B cell (primary cell): Measurements from ENCODE around the gene JARID2. TPM values are rescaled to one million over a fixed set of nuclear protein-coding genes. Genes with fewer than 3 reads are reported as not detected.
A peak's percentile ranks its signal among the peaks of the same experiment; 100 is the strongest.

ENCODE experiments used
- ATAC-seq: fragments of 200-7000 bp; cut with Tn5 transposase; one replicate; pipeline ENCODE4 v1.10.0; 2021; ENCODE audit warnings: low read depth, mild to moderate bottlenecking, moderate number of reproducible peaks, moderate library complexity
- CTCF ChIA-PET: fragments of 350-600 bp; sonication (Branson Sonifier 250); formaldehyde crosslinking; loops from one replicate; lab custom pipeline; 2021; ENCODE audit warnings: antibody characterized with exemption, inconsistent platforms; lab: Charles Lee
- POLR2A ChIA-PET: fragments of 350-600 bp; sonication (Branson Sonifier 250); formaldehyde crosslinking; loops from one replicate; lab custom pipeline; 2021; ENCODE audit warnings: antibody characterized with exemption; lab: Charles Lee
- DNase-seq: peaks from one replicate; pipeline ENCODE4 v3.0.0; 2013
- H2AFZ ChIP-seq: 2 replicates; pipeline ENCODE4 v1.6.1; 2012; ENCODE audit warnings: mild to moderate bottlenecking, low read depth, low read length; ENCODE audit not compliant: insufficient read depth, poor library complexity, severe bottlenecking
- H3K27ac ChIP-seq, 2 donors: 1 replicate in 1 of 2; 2 replicates in 1 of 2; pipeline ENCODE4 v1.5.1; 2012 to 2013; ENCODE audit warnings: low read length in 2 of 2, mild to moderate bottlenecking in 2 of 2, moderate library complexity in 1 of 2
- H3K27me3 ChIP-seq, 4 experiments: fragments of 200-600 bp in 1 of 4; sonication (generic) in 1 of 4; replicated peaks in 1 of 4; 1 replicate in 2 of 4; 2 replicates in 2 of 4; pipeline versions ENCODE4 v1.6.1 to v1.7.0; 2013 to 2016; ENCODE audit warnings: low read length in 3 of 4, mild to moderate bottlenecking in 2 of 4, mixed read lengths in 1 of 4, moderate library complexity in 1 of 4; ENCODE audit not compliant: insufficient read depth in 4 of 4, control insufficient read depth in 3 of 4; ENCODE audit errors: control extremely low read depth in 1 of 4
- H3K36me3 ChIP-seq, 2 experiments: replicated peaks in 1 of 2; 1 replicate in 1 of 2; 2 replicates in 1 of 2; pipeline versions ENCODE4 v1.6.1 to v1.7.1; 2013; ENCODE audit warnings: low read length in 1 of 2; ENCODE audit not compliant: insufficient read depth in 2 of 2, control insufficient read depth in 1 of 2; ENCODE audit errors: control extremely low read depth in 1 of 2, extremely low read depth in 1 of 2
- H3K4me1 ChIP-seq, 2 donors: fragments of 200-600 bp in 1 of 2; sonication (generic) in 1 of 2; 1 replicate in 1 of 2; 2 replicates in 1 of 2; pipeline versions ENCODE4 v1.5.1 to v1.6.1; 2013 to 2017; ENCODE audit warnings: low read length in 2 of 2; ENCODE audit not compliant: control insufficient read depth in 2 of 2, insufficient read depth in 2 of 2
- H3K4me2 ChIP-seq: replicated peaks from 2 replicates; pipeline ENCODE3; 2012; ENCODE audit warnings: mild to moderate bottlenecking, low read depth, low read length; ENCODE audit not compliant: poor library complexity, severe bottlenecking
- H3K4me3 ChIP-seq, 5 experiments: fragments of 200-600 bp in 1 of 5; sonication (generic) in 1 of 5; 1 replicate in 3 of 5; 2 replicates in 2 of 5; pipeline versions ENCODE4 v1.5.1 to v1.7.0; 2011 to 2016; ENCODE audit warnings: low read length in 4 of 5, mild to moderate bottlenecking in 4 of 5, low read depth in 2 of 5, control low read depth in 1 of 5, moderate library complexity in 1 of 5; ENCODE audit not compliant: insufficient read depth in 1 of 5; ENCODE audit errors: control extremely low read depth in 1 of 5, extremely low read depth in 1 of 5
- H3K79me2 ChIP-seq: fragments of 200-600 bp; sonication (generic); one replicate; pipeline ENCODE4 v1.6.0; 2016; ENCODE audit warnings: low read length; ENCODE audit not compliant: control insufficient read depth, insufficient read depth
- H3K9ac ChIP-seq: fragments of 200-600 bp; sonication (generic); 2 replicates; pipeline ENCODE4 v1.6.1; 2017; ENCODE audit warnings: mild to moderate bottlenecking, low read length, moderate library complexity
- H3K9me3 ChIP-seq, 3 donors: one replicate each; pipeline versions ENCODE4 v1.6.1 to v1.7.1; 2013; ENCODE audit warnings: low read length in 2 of 3; ENCODE audit not compliant: control insufficient read depth in 2 of 3, insufficient read depth in 1 of 3; ENCODE audit errors: control extremely low read depth in 1 of 3
- H4K20me1 ChIP-seq: 2 replicates; pipeline ENCODE4 v1.6.0; 2012; ENCODE audit warnings: mild to moderate bottlenecking, low read length; ENCODE audit not compliant: insufficient read depth, control insufficient read depth, poor library complexity, severe bottlenecking
- H3K27ac Mint-ChIP-seq: one replicate; pipeline ENCODE4 v1.8.0; 2021; ENCODE audit warnings: mixed read lengths
- H3K27me3 Mint-ChIP-seq: one replicate; pipeline ENCODE4 v1.8.0; 2021; ENCODE audit warnings: mixed read lengths
- H3K4me1 Mint-ChIP-seq: one replicate; pipeline ENCODE4 v1.8.0; 2021; ENCODE audit warnings: mixed read lengths
- H3K4me3 Mint-ChIP-seq: one replicate; pipeline ENCODE4 v1.8.0; 2021; ENCODE audit warnings: mixed read lengths
- H3K9me3 Mint-ChIP-seq: one replicate; pipeline ENCODE4 v1.8.0; 2022; ENCODE audit warnings: mixed read lengths; ENCODE audit not compliant: insufficient read depth
- EZH2 ChIP-seq: IDR thresholded peaks from 2 replicates; pipeline ENCODE4 v1.6.1; 2012; ENCODE audit warnings: borderline replicate concordance, low read depth, mild to moderate bottlenecking, moderate library complexity, low read length; ENCODE audit not compliant: insufficient read depth, poor library complexity, severe bottlenecking
- WGBS: methylation state at CpG from one replicate; pipeline ENCODE4 v1.1.5; 2013; ENCODE audit warnings: missing lambda C conversion rate; ENCODE audit not compliant: insufficient coverage; 5-methylcytosine and 5-hydroxymethylcytosine counted together
- intact Hi-C: fragments of 100-400 bp; cut with micrococcal nuclease; formaldehyde crosslinking; loops from one replicate; pipeline ENCODE4 v1.10.0; 2022
- polyA plus RNA-seq: library from polyadenylated mRNA; depleted of rRNA; stranded (reverse); fragments of >200 nt; gene quantifications from 2 replicates; pipeline ENCODE4 v1.2.3, GENCODE V29; 2012
- total RNA-seq, 2 donors: library from RNA; stranded (reverse); fragments of 120-200 nt in 1 of 2; gene quantifications; 1 replicate in 1 of 2; 2 replicates in 1 of 2; pipeline versions ENCODE4 v1.2.3 to v1.2.4, GENCODE V29; 2013 to 2022
- TF ChIP-seq, protein P1 (sequence below): fragments of 200-600 bp; IDR thresholded peaks from one replicate; pipeline ENCODE4 v1.8.0; 2022; ENCODE audit warnings: antibody characterized with exemption, mild to moderate bottlenecking

The JARID2 gene
- total and polyA plus RNA-seq, 2 donors (not counting 1 experiment from before 2014, with no cell fraction given): 11.0 to 58.1 TPM

GRCh38 chr6:15312500-15312899, 66.6 kb downstream of the JARID2 start:
- ATAC-seq (peak; percentile 28), DNase-seq (no peak)
- no peak for TF ChIP-seq EZH2
- TF ChIP-seq, protein P1, sequence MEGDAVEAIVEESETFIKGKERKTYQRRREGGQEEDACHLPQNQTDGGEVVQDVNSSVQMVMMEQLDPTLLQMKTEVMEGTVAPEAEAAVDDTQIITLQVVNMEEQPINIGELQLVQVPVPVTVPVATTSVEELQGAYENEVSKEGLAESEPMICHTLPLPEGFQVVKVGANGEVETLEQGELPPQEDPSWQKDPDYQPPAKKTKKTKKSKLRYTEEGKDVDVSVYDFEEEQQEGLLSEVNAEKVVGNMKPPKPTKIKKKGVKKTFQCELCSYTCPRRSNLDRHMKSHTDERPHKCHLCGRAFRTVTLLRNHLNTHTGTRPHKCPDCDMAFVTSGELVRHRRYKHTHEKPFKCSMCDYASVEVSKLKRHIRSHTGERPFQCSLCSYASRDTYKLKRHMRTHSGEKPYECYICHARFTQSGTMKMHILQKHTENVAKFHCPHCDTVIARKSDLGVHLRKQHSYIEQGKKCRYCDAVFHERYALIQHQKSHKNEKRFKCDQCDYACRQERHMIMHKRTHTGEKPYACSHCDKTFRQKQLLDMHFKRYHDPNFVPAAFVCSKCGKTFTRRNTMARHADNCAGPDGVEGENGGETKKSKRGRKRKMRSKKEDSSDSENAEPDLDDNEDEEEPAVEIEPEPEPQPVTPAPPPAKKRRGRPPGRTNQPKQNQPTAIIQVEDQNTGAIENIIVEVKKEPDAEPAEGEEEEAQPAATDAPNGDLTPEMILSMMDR: no peak
- no peak overlapping the region for H2AFZ ChIP-seq
- H3K4me2 ChIP-seq: peak overlapping the region; percentile 65
- H3K9me3 ChIP-seq: no peaks in the 10 kb centered on the region
- H3K79me2 ChIP-seq: peaks cover 99% of the 10 kb centered on the region
- no peaks in the 10 kb centered on the region for H3K27me3 ChIP-seq
- H4K20me1 ChIP-seq: peaks cover 88% of the 10 kb centered on the region
- Mint-ChIP-seq H3K9me3 (no peaks in the 10 kb centered on the region), H3K27ac (peak overlapping the region; percentile 50), H3K4me3 (peak overlapping the region; percentile 69), H3K27me3 (no peaks in the 10 kb centered on the region), H3K4me1 (peaks cover 84% of the 10 kb centered on the region)
- intact Hi-C loops: no loop called here
- POLR2A ChIA-PET: no interaction called here
- H3K27ac ChIP-seq: no peak overlapping the region
- WGBS: 10% methylated on average over 1 of the region's 3 CpGs
- CTCF ChIA-PET: no interaction called here
- H3K9ac ChIP-seq: peak overlapping the region; percentile 24
- no peaks in the 10 kb centered on the region for H3K36me3 ChIP-seq
- H3K4me1 ChIP-seq: peaks cover 61 to 71% of the 10 kb centered on the region in 2 donors
- peak overlapping the region in 1 of 5 experiments; percentile 39 for H3K4me3 ChIP-seq

- H3K4me2 ChIP-seq: peak overlapping the region; percentile 65
- Mint-ChIP-seq H3K9me3 (no peaks in the 10 kb centered on the region), H3K27ac (peak overlapping the region; percentile 29), H3K4me1 (peaks cover 84% of the 10 kb centered on the region), H3K4me3 (peak overlapping the region; percentile 69), H3K27me3 (no peaks in the 10 kb centered on the region)
- H3K4me3 ChIP-seq: peak overlapping the region in 3 of 5 experiments; percentile 0 to 39 (median 18)
- H3K36me3 ChIP-seq: no peaks in the 10 kb centered on the region
- H3K4me1 ChIP-seq: peaks cover 59 to 69% of the 10 kb centered on the region in 2 donors
- H3K9ac ChIP-seq: peak overlapping the region; percentile 24
- TF ChIP-seq, protein P1: no peak
- no peak for TF ChIP-seq EZH2
- peaks cover 99% of the 10 kb centered on the region for H3K79me2 ChIP-seq
- WGBS: 6% methylated on average over 5 of the region's 5 CpGs
- ChIA-PET POLR2A (no interaction called here), CTCF (no interaction called here)
- H2AFZ ChIP-seq: no peak overlapping the region
- H3K27ac ChIP-seq: peak overlapping the region in 1 of 2 donors; percentile 42
- peaks cover 87% of the 10 kb centered on the region for H4K20me1 ChIP-seq
- intact Hi-C loops: no loop called here
- no peaks in the 10 kb centered on the region for H3K9me3 ChIP-seq
- peak; percentile 54 for ATAC-seq
- H3K27me3 ChIP-seq: no peaks in the 10 kb centered on the region
- no peak for DNase-seq
These were observed 67.5 kb downstream of the JARID2 start for GRCh38 chr6:15313367-15313766.
